HEK293 (cell line): ENCODE data around the gene JOSD2.

Experiments used
- CTCF ChIA-PET: fragments of 350-600 bp; formaldehyde crosslinking; extraction: SDS; loops from one replicate; lab custom pipeline; 2021; ENCODE audit warnings: antibody characterized with exemption; lab: Yijun Ruan, JAX
- POLR2A ChIA-PET: fragments of 300-600 bp; formaldehyde crosslinking; extraction: SDS; loops from one replicate; lab custom pipeline; 2020; ENCODE audit warnings: antibody characterized with exemption, inconsistent platforms; lab: Yijun Ruan, JAX
- H3K27ac ChIP-seq: fragments of 200-500 bp; sonication (Bioruptor generic); 2 replicates; pipeline ENCODE4 v1.5.1; 2014; ENCODE audit warnings: low read depth, low read length, control low read depth, inconsistent platforms; ENCODE audit errors: extremely low read depth
- H3K36me3 ChIP-seq, 2 experiments: fragments of 200-500 bp in 1 of 2; sonication (Bioruptor generic) in 1 of 2; 1 replicate in 1 of 2; 2 replicates in 1 of 2; pipeline ENCODE4 v1.5.1; 2014 to 2017; ENCODE audit warnings: inconsistent platforms in 2 of 2, low read length in 2 of 2; ENCODE audit not compliant: control insufficient read depth in 2 of 2, insufficient read depth in 1 of 2
- H3K4me1 ChIP-seq: fragments of 200-500 bp; sonication (Bioruptor generic); 2 replicates; pipeline ENCODE4 v1.5.1; 2014; ENCODE audit warnings: mild to moderate bottlenecking, low read length, inconsistent platforms; ENCODE audit not compliant: control insufficient read depth, insufficient read depth
- H3K4me3 ChIP-seq: 2 replicates; pipeline ENCODE4 v1.5.1; 2011; ENCODE audit warnings: low read depth, mild to moderate bottlenecking, control low read depth, low read length, moderate library complexity
- H3K9me3 ChIP-seq: fragments of 200-500 bp; sonication (Bioruptor generic); 2 replicates; pipeline ENCODE4 v1.5.1; 2014; ENCODE audit warnings: low read depth, low read length, inconsistent platforms; ENCODE audit not compliant: control insufficient read depth, insufficient read depth
- GFI1B ChIP-seq: fragments of 450-650 bp; formaldehyde crosslinking; IDR thresholded peaks from 2 replicates; pipeline ENCODE4 v1.5.1; 2016; ENCODE audit warnings: missing biosample characterization, missing genetic modification characterization
- GLIS1 ChIP-seq: fragments of 450-650 bp; formaldehyde crosslinking; IDR thresholded peaks from 2 replicates; pipeline ENCODE4 v1.5.1; 2016; ENCODE audit warnings: missing biosample characterization, missing genetic modification characterization
- HOXC10 ChIP-seq: sonication (generic); formaldehyde crosslinking; IDR thresholded peaks from 2 replicates; pipeline ENCODE4 v1.8.1; 2023; ENCODE audit warnings: mild to moderate bottlenecking, missing genetic modification reagents
- INSM2 ChIP-seq: fragments of 450-650 bp; formaldehyde crosslinking; IDR thresholded peaks from 2 replicates; pipeline ENCODE4 v1.5.1; 2016; ENCODE audit warnings: missing biosample characterization, missing genetic modification characterization
- KLF9 ChIP-seq: fragments of 450-650 bp; formaldehyde crosslinking; IDR thresholded peaks from 2 replicates; pipeline ENCODE4 v1.5.1; 2016; ENCODE audit warnings: missing biosample characterization, missing genetic modification characterization, low read depth
- PBX3 ChIP-seq: sonication (generic); formaldehyde crosslinking; IDR thresholded peaks from 2 replicates; pipeline ENCODE4 v1.8.1; 2022; ENCODE audit warnings: mild to moderate bottlenecking, moderate library complexity, missing genetic modification reagents
- PRDM6 ChIP-seq: fragments of 450-650 bp; formaldehyde crosslinking; IDR thresholded peaks from 2 replicates; pipeline ENCODE4 v1.5.1; 2017; ENCODE audit warnings: missing biosample characterization, missing genetic modification characterization
- SP7 ChIP-seq: fragments of 450-650 bp; formaldehyde crosslinking; IDR thresholded peaks from 2 replicates; pipeline ENCODE4 v1.5.1; 2016; ENCODE audit warnings: missing biosample characterization, missing genetic modification characterization
- ZBTB10 ChIP-seq: fragments of 450-650 bp; formaldehyde crosslinking; IDR thresholded peaks from 2 replicates; pipeline ENCODE4 v1.5.1; 2016; ENCODE audit warnings: missing biosample characterization, missing genetic modification characterization
- ZBTB20 ChIP-seq: fragments of 450-650 bp; formaldehyde crosslinking; IDR thresholded peaks from 2 replicates; pipeline ENCODE4 v1.5.1; 2016; ENCODE audit warnings: missing biosample characterization, missing genetic modification characterization
- ZBTB21 ChIP-seq: fragments of 450-650 bp; formaldehyde crosslinking; IDR thresholded peaks from 2 replicates; pipeline ENCODE4 v1.5.1; 2017; ENCODE audit warnings: missing biosample characterization, missing genetic modification characterization
- ZEB2 ChIP-seq: fragments of 450-650 bp; formaldehyde crosslinking; IDR thresholded peaks from 2 replicates; pipeline ENCODE4 v1.5.1; 2016; ENCODE audit warnings: missing biosample characterization, missing genetic modification characterization
- ZFP3 ChIP-seq: fragments of 450-650 bp; formaldehyde crosslinking; IDR thresholded peaks from 2 replicates; pipeline ENCODE4 v1.5.1; 2016; ENCODE audit warnings: low read depth, missing biosample characterization, missing genetic modification characterization
- ZFP69B ChIP-seq: fragments of 450-650 bp; formaldehyde crosslinking; IDR thresholded peaks from 2 replicates; pipeline ENCODE4 v1.5.1; 2016; ENCODE audit warnings: missing biosample characterization, missing genetic modification characterization
- ZNF18 ChIP-seq: fragments of 450-650 bp; formaldehyde crosslinking; IDR thresholded peaks from 2 replicates; pipeline ENCODE4 v1.5.1; 2016; ENCODE audit warnings: missing biosample characterization, missing genetic modification characterization
- ZNF2 ChIP-seq: fragments of 450-650 bp; formaldehyde crosslinking; IDR thresholded peaks from 2 replicates; pipeline ENCODE4 v1.5.1; 2016; ENCODE audit warnings: missing biosample characterization, missing genetic modification characterization
- ZNF266 ChIP-seq: fragments of 450-650 bp; formaldehyde crosslinking; IDR thresholded peaks from 2 replicates; pipeline ENCODE4 v1.5.1; 2016; ENCODE audit warnings: missing biosample characterization, missing genetic modification characterization, low read depth
- ZNF335 ChIP-seq: fragments of 450-650 bp; formaldehyde crosslinking; conservative IDR thresholded peaks from 2 replicates; pipeline ENCODE4 v1.5.1; 2016; ENCODE audit warnings: missing biosample characterization, missing genetic modification characterization
- ZNF391 ChIP-seq: fragments of 450-650 bp; formaldehyde crosslinking; IDR thresholded peaks from 2 replicates; pipeline ENCODE4 v1.5.1; 2016; ENCODE audit warnings: low read depth, missing biosample characterization, missing genetic modification characterization, borderline replicate concordance
- ZNF561 ChIP-seq: fragments of 450-650 bp; IDR thresholded peaks from 2 replicates; pipeline ENCODE4 v1.5.1; 2018; ENCODE audit warnings: missing biosample characterization, missing genetic modification characterization, borderline replicate concordance
- ZNF600 ChIP-seq: fragments of 450-650 bp; formaldehyde crosslinking; IDR thresholded peaks from 2 replicates; pipeline ENCODE4 v1.5.1; 2016; ENCODE audit warnings: missing biosample characterization, missing genetic modification characterization
- ZNF645 ChIP-seq: fragments of 450-650 bp; formaldehyde crosslinking; IDR thresholded peaks from 2 replicates; pipeline ENCODE4; 2016; ENCODE audit warnings: missing biosample characterization, missing genetic modification characterization
- ZNF658 ChIP-seq: fragments of 450-650 bp; formaldehyde crosslinking; IDR thresholded peaks from 2 replicates; pipeline ENCODE4; 2016; ENCODE audit warnings: missing biosample characterization, missing genetic modification characterization
- ZNF692 ChIP-seq: fragments of 450-650 bp; formaldehyde crosslinking; IDR thresholded peaks from 2 replicates; pipeline ENCODE4 v1.5.1; 2016; ENCODE audit warnings: missing biosample characterization, missing genetic modification characterization
- ZSCAN16 ChIP-seq: fragments of 450-650 bp; formaldehyde crosslinking; IDR thresholded peaks from 2 replicates; pipeline ENCODE4 v1.5.1; 2016; ENCODE audit warnings: missing biosample characterization, missing genetic modification characterization

Gene JOSD2

GRCh38 chr19:50476224-50476906 is 34.6 kb downstream of the JOSD2 start, which contains the start of the genes EMC10 and GARIN5A:
Gene EMC10 (plus strand): TSS chr19:50476507. CDS start chr19:50476545, 38 bp downstream.
Gene GARIN5A (minus strand): TSS chr19:50476848. CDS start chr19:50476388, 460 bp downstream.
- Histone ChIP-seq H3K4me3 (peak within 1 kb of the TSS; percentile 96), H3K36me3 (peaks cover 9 to 32% of the 10 kb centered on the region in 2 experiments; a peak in 2 of 3 replicates), H3K27ac (peak within 1 kb of the TSS; percentile 98), H3K9me3 (no peaks in the 10 kb centered on the region), H3K4me1 (peaks cover 7% of the 10 kb centered on the region; the same call in 1 of the 2 replicates)
- ChIA-PET CTCF (interaction anchor here (0.6 to 0.9 kb wide), 3 partner anchors 12 to 240 kb away, joined by 3 to 6 read pairs (median 4); no protein-coding TSS in a partner anchor), POLR2A (no interaction called here)
- TF ChIP-seq ZNF645 (tag by site-specific recombination) (no peak), ZFP3 (no peak), GLIS1 (peak; percentile 82), ZNF2 (peak; percentile 80), PRDM6 (no peak), PBX3 (CRISPR knock-in tag) (0 out of 2 replicates have a peak, but pooled peaks have one; percentile 80), ZBTB20 (tag by site-specific recombination) (peak; percentile 61), ZBTB21 (peak; percentile 100), ZNF18 (tag by site-specific recombination) (peak; percentile 66; the same call in 1 of the 2 replicates), GFI1B (tag by site-specific recombination) (peak; percentile 81), KLF9 (tag by site-specific recombination) (peak; percentile 97), ZNF266 (no peak), SP7 (tag by site-specific recombination) (peak; percentile 89), ZNF600 (tag by site-specific recombination) (peak; percentile 93), ZNF561 (tag by site-specific recombination) (peak; percentile 83; the same call in 1 of the 2 replicates), ZNF391 (tag by site-specific recombination) (peak; percentile 59; the same call in 1 of the 2 replicates), ZSCAN16 (0 out of 2 replicates have a peak, but pooled peaks have one; percentile 34), ZBTB10 (0 out of 2 replicates have a peak, but pooled peaks have one; percentile 49), INSM2 (tag by site-specific recombination) (no peak), HOXC10 (CRISPR knock-in tag) (0 out of 2 replicates have a peak, but pooled peaks have one; percentile 93), ZNF692 (tag by site-specific recombination) (peak; percentile 66; the same call in 1 of the 2 replicates), ZFP69B (tag by site-specific recombination) (peak; percentile 55), ZNF335 (tag by site-specific recombination) (peak; percentile 93), ZEB2 (tag by site-specific recombination) (peak; percentile 54), ZNF658 (tag by site-specific recombination) (no peak)
